ENCODE measurements around the gene KCTD8. TPM values are rescaled to one million over a fixed set of nuclear protein-coding genes. Genes with fewer than 3 reads are reported as not detected.

The KCTD8 gene
- total and polyA plus RNA-seq, 2 donors (not counting 3 experiments of a cell fraction or from before 2014, with no cell fraction given), result 0.36 to 0.80 TPM

GRCh38 chr4:44368413-44369167 lies 80.0 kb downstream of the KCTD8 start:
- intact Hi-C loops (cut with micrococcal nuclease), result no loop called here
- no peak overlapping the region for H3K27ac ChIP-seq (ENCODE audit: insufficient read depth, low read depth, low read length)
- H3K9ac ChIP-seq (replicated peaks; ENCODE audit: extremely low read depth, insufficient read depth, low read length), result no peak overlapping the region
- no peak overlapping the region for H3K4me2 ChIP-seq (ENCODE audit: insufficient read depth, low read length)
- H3K4me3 ChIP-seq (replicated peaks in 1 of 3; ENCODE audit: insufficient read depth in 1 of 3, low read depth in 1 of 3, low read length in 3 of 3), result no peak overlapping the region
- no peaks in the 10 kb centered on the region for H3K36me3 ChIP-seq (ENCODE audit: control insufficient read depth in 2 of 2, extremely low read depth in 1 of 2, insufficient read depth in 2 of 2, low read length in 2 of 2)
- H3K4me1 ChIP-seq (ENCODE audit: control insufficient read depth, extremely low read depth, insufficient read depth, low read length), result no peaks in the 10 kb centered on the region
- no peaks in the 10 kb centered on the region for H3K79me2 ChIP-seq (ENCODE audit: control insufficient read depth, insufficient read depth, low read length)
- no peaks in the 10 kb centered on the region for H3K9me1 ChIP-seq (replicated peaks; ENCODE audit: control insufficient read depth, extremely low read depth, insufficient read depth, low read length)
- TF ChIP-seq POLR2AphosphoS5 (IDR thresholded peaks at IDR 0.05; ENCODE audit: insufficient read depth, low read depth, low read length) (no peak), EZH2 (IDR thresholded peaks at IDR 0.05; ENCODE audit: borderline replicate concordance, low read depth, low read length, severe bottlenecking) (no peak), GATA2 (IDR thresholded peaks at IDR 0.05; ENCODE audit: insufficient read depth, insufficient read length, low read depth, low read length) (no peak), MAX (IDR thresholded peaks at IDR 0.05; ENCODE audit: insufficient read depth, insufficient read length) (no peak), MYC (IDR thresholded peaks at IDR 0.05; ENCODE audit: low read depth, low read length) (no peak), CTCF (IDR thresholded peaks at IDR 0.05; ENCODE audit: extremely low read depth in 1 of 2, insufficient read depth in 1 of 2, low read depth in 1 of 2, low read length in 2 of 2) (no peak), POLR2A (IDR thresholded peaks at IDR 0.05; ENCODE audit: low read depth, low read length) (no peak), FOS (IDR thresholded peaks at IDR 0.05; ENCODE audit: borderline replicate concordance, insufficient read depth, low read length) (no peak), JUN (IDR thresholded peaks at IDR 0.05; ENCODE audit: borderline replicate concordance, insufficient read depth, insufficient read length, low read depth) (no peak)
- CTCF ChIA-PET, result no interaction called here
- H4K20me1 ChIP-seq (replicated peaks; ENCODE audit: control insufficient read depth, extremely low read depth, insufficient read depth, low read length), result no peaks in the 10 kb centered on the region
- DNase-seq (ENCODE audit: low read depth, low spot score) (no peak), FAIRE-seq (no peak)
- no peaks in the 10 kb centered on the region for H3K27me3 ChIP-seq (ENCODE audit: control insufficient read depth in 2 of 2, insufficient read depth in 2 of 2, low read length in 2 of 2)
- H2AFZ ChIP-seq (ENCODE audit: low read depth, low read length), result no peak overlapping the region
- BruUV-seq (replicated peaks), result no TSS peak
- POLR2A ChIA-PET, result no interaction called here
- H3K9me3 ChIP-seq (replicated peaks; ENCODE audit: control insufficient read depth, insufficient read depth, low read length), result peaks cover 3% of the 10 kb centered on the region
- dilution Hi-C loops (cut with MboI; ENCODE audit: extremely low pct_ligation_motif_present, low sequenced_read_pairs), result no loop called here
